ENCODE data around the gene SPATA33.
"Not testable (repeated sequence)": the region's sequence is repeated elsewhere in the genome, so short reads cannot be mapped to it uniquely, and the experiment has no call there.

The SPATA33 gene

GRCh38 chr16:89695086-89695874, 37.6 kb downstream of the SPATA33 start:
- no peak for DNase-seq

- no peak for DNase-seq
Measured at GRCh38 chr16:89695875-89696669, 38.4 kb downstream of the SPATA33 start.

- peak; percentile 23 for DNase-seq
Measured at GRCh38 chr16:89696670-89697128, 39.1 kb downstream of the SPATA33 start.

GRCh38 chr16:89697161-89697615, 39.6 kb downstream of the SPATA33 start:
- DNase-seq = no peak

- no peak for DNase-seq
Measured at GRCh38 chr16:89697616-89698331, 40.1 kb downstream of the SPATA33 start.

DNA sequence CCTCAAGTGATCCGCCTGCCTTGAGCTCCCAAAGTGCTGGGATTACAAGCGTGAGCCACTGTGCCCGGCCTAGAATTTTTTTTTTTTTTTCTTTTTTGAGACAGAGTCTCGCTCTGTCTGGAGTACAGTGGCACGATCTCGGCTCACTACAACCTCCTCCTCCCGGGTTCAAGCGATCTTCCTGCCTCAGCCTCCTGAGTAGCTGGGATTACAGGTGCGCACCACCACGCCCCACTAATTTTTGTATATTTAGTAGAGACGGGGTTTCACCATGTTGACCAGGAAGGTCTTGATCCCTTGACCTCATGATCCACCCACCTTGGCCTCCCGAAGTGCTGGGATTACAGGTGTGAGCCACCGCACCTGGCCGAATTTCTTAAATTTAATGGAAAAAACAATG, 41.1 kb downstream of the SPATA33 start:
- not testable (repeated sequence) for DNase-seq

DNA sequence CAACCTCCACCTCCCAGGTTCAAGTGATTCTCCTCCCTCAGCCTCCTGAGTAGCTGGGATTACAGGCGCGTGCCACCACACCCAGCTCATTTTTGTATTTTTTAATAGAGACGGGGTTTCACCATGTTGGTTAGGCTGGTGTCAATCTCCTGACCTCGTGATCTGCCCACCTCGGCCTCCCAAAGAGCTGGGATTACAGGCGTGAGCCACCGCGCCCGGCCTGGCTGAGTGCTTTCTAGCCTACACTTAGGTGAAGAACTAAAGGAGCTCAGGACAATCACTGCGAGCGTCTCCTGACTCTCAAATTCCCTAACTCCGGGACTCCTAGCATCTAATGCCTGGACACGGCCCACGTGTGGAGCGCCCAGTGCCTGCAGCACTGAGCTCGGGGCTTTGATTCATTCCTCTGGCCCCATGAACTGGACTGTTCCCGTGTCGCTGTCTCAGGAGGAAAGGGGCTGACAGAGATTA, 42.0 kb downstream of the SPATA33 start:
- not testable (repeated sequence) for DNase-seq

DNA sequence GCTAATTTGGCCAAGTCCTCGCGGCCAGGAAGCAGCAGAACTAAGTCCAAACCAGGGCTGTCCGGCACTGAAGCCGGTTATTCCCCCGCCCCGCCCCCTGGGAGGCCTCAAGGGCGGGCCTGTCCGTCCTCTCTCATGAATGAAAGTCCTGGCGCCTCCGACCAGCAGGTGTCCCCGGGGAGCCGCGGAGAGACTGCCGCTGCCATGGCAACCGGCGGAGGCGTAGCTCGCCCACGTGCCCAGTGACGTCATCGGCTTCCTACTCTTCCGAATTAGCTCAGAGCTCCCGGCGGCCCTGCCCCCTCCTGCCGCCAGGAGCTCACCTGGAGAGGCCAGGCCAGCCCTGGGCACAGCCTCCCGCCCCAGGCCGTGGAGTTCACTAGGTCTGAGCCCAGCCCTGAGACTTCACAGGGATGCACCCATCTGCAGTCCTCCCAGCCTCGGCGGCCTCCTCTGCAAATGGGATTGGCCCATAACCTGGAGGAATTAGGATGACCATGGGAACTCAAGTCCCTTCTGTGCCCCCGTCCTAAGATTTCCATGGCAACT, 42.5 kb downstream of the SPATA33 start:
- peak; percentile 86 for DNase-seq

DNA sequence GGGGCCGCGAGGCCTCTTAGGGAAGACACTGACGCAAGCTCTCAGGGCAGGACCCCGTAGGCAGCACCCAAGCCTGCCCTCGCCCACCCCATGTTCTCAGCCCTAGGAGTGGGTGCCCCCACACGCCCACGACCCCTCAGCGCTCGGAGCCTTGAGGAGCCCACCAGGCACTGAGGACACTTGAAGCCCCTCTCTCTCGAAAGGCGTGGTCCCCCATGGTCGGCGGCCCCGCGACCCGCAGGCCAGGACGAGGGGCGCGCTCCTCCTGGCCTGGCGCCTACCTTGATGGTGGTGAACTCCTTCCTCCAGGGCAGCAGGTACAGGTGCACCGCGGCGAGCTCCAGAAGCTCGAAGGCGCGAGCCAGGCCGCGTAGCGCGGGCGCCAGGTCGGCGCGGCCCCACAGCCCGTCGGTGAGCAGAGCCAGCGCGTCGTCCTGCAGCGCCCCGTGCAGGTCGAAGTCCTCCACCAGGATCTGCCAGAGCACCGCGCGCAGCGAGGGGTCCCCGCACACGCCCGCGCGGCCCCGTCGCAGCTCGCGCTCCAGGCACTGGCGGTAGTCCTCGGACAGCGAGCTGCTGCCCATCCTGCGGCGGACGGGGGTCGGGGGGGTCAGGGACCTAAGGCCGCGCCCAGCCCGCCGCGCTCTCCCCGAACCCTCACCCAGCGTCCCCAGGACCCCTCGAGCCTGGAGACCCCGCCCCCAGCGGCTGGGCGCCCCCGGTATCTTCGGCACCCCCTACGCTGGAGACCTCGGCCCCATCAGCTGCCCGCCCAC, 43.2 kb downstream of the SPATA33 start:
- no peak for DNase-seq

DNA sequence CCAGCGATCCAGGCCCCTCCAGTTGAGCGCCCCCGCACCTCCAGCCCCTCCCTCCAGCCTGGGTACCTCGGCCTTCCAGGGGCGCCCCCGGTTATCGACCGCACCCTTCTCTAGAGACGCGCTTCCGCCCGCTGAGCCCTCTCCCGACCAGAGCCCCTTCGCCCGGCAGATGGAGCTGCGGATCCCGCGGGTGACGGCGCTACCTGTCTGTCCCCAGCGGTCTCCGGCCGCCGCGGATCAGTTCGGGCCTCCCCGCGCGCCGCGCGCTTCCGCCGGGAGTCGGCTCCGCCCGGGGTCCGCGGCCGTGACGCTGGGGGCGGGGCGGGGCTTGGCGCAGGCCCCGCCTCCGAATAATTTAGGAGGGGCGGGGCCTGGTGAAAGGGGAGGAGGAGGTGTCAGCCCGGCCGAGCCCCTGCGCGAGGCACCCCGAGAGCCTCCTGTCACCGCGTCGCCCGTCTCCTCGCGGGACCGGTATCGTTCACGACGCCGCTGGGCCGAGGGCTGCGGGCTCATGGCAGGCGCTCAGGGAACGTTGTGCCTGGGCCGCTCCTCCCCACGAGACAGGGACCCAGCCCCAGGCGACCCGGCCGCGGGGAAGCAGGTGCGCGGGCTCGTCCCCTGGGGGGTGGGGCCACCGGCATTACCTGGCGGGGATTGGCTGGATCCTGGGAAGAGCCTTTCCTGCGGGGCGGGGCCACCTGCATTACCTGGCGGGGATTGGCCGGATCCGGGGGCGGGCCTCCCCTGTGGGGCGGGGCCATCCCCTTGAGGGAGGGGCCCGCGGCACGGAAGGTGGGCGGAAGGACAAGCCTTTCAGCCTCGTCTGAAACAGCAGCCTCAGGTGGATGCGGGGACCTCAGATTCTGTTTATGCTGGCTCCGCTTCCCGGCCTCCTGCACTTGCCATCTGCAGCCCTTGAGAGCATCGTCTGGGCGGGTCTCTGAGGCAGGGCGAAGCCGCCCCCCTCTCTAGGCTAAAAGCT, 44.1 kb downstream of the SPATA33 start, which contains the start of gene SPATA2L:
Gene SPATA2L (minus strand): TSS at position 281 of the 982 bp plus-strand sequence. CDS start 473 bp downstream, outside the sequence.
- DNase-seq = peak; percentile 80

DNA sequence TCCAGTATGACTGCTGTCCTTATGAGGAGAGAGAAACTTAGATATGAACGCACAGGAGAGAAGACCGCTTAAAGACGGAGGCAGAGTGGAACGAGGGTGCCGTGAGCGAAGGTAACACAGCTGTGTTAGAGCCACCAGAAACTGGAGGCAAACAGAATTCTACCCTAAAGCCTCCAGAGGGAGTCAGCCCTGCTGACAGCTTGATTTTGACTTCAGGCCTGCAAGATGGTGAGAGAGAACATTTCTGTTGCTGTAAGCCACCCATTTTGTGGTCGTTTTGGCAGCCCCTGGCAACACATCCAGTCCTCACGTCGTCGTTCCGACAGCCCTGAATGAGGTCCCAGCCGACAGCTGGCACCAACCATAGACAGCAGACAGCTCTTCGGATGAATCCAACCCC, 46.6 kb downstream of the SPATA33 start:
- no peak for DNase-seq

- no peak for DNase-seq
Measured at GRCh38 chr16:89705006-89705405, 47.4 kb downstream of the SPATA33 start.

GRCh38 chr16:89706518-89707260, 49.1 kb downstream of the SPATA33 start:
- no peak for DNase-seq

- DNase-seq = no peak
Measured at GRCh38 chr16:89707695-89708094, 50.1 kb downstream of the SPATA33 start.

- DNase-seq = no peak
Measured at GRCh38 chr16:89708481-89708931, 50.9 kb downstream of the SPATA33 start.

DNA sequence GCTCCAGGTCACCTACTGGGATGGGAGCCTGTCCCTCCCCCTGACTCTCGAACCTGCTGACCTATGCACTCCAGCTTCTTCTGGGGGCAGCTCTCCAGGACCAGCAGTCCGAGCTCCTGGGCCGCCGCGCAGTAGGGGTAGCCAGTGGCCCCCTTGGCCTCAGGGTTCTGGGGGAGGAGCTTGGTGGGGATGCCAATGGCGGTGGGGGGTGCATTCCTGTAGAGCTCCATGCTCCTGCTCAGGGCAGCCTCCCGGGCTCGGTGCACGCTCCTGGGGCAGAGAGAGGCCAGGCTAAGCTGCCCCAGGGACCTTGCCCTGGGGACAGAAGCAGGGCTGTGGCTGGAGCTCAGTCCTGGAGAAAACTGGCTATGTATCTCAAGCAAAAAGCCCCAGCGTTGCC, 51.5 kb downstream of the SPATA33 start:
- no peak for DNase-seq

- DNase-seq = no peak
Measured at GRCh38 chr16:89709716-89710432, 52.2 kb downstream of the SPATA33 start.

DNA sequence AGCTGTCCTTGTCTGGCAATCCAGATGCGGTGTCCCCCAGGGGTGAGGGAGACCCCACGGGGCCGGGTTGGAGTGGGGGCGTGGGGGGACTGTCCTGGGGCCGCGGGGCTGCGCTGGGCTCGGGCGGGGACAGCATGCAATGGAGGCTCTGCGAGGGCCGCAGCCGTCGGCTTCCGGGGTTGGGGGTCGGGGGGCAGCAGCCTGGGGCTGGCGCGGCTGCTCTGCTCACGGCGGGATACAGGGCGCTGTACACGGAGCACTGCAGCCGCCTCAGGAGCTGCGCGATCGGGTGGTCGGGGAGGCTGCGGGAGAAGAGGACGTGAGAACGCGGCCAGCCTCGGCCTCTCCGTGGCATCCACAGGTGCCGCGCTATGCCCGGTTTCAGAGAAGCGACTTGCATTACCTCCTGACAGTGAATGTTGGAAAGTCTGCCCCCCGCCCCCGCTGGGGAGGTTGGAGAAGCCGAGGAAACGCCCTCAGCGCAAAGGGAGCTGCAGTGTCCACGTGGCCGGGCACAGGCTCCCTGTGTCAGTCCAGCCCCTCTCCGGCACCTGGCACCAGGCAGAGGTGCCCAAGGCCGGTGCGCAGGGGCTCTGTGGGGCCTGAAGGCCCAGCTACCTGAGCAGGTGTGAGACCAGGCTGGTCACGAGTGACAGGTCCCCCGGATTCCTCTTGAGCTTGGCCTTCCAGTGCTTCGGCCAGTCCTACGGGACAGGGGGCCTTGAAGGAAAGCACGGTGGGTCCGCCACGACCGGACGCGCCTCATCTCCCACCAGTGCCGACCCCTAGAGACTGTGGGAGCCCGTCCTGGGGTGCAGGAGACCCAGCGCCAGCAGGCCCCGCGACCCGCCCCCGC, 53.3 kb downstream of the SPATA33 start:
- DNase-seq = no peak

Measured in GF-D8 (cell line).